PC-3 (cell line): ENCODE data around the gene ARHGEF7.

ENCODE experiments used
- CTCF ChIP-seq: fragments of 300-600 bp; sonication (generic); conservative IDR thresholded peaks from 2 replicates; pipeline ENCODE4 v1.5.1; 2017; ENCODE audit warnings: antibody characterized with exemption, low read depth, mild to moderate bottlenecking, low read length
- EZH2 ChIP-seq: fragments of 300-600 bp; sonication (generic); IDR thresholded peaks from one replicate; pipeline ENCODE4 v1.6.1; 2017; ENCODE audit warnings: antibody characterized with exemption, mild to moderate bottlenecking, low read length; ENCODE audit not compliant: unreplicated experiment

GRCh38 chr13:111335298-111335697, 220.2 kb downstream of the ARHGEF7 start:
- TF ChIP-seq EZH2: no peak
- TF ChIP-seq CTCF: no peak
